HFF-Myc (cell line): Measurements from ENCODE around the gene CLEC16A.
"Not testable (repeated sequence)": the region's sequence is repeated elsewhere in the genome, so short reads cannot be mapped to it uniquely, and the experiment has no call there.

Source experiments
- DNase-seq: peaks from one replicate; pipeline ENCODE4 v3.0.0-alpha.2; 2011; ENCODE audit warnings: low read depth; ENCODE audit errors: extremely low read depth
- H3K4me3 ChIP-seq: replicated peaks from 2 replicates; pipeline ENCODE4 v1.5.1; 2011; ENCODE audit warnings: low read depth, mild to moderate bottlenecking, control low read depth, low read length
- TF ChIP-seq, protein P1 (sequence below): IDR thresholded peaks from 2 replicates; pipeline ENCODE4 v1.5.1; 2012; ENCODE audit warnings: mild to moderate bottlenecking, low read depth, low read length, control low read depth; ENCODE audit errors: missing control alignments

CLEC16A gene

GRCh38 chr16:10920726-10921427 is 23.5 kb upstream of the CLEC16A start:
- TF ChIP-seq, protein P1, sequence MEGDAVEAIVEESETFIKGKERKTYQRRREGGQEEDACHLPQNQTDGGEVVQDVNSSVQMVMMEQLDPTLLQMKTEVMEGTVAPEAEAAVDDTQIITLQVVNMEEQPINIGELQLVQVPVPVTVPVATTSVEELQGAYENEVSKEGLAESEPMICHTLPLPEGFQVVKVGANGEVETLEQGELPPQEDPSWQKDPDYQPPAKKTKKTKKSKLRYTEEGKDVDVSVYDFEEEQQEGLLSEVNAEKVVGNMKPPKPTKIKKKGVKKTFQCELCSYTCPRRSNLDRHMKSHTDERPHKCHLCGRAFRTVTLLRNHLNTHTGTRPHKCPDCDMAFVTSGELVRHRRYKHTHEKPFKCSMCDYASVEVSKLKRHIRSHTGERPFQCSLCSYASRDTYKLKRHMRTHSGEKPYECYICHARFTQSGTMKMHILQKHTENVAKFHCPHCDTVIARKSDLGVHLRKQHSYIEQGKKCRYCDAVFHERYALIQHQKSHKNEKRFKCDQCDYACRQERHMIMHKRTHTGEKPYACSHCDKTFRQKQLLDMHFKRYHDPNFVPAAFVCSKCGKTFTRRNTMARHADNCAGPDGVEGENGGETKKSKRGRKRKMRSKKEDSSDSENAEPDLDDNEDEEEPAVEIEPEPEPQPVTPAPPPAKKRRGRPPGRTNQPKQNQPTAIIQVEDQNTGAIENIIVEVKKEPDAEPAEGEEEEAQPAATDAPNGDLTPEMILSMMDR, result no peak
- DNase-seq, result no peak
- H3K4me3 ChIP-seq, result no peak overlapping the region

- no peak overlapping the region for H3K4me3 ChIP-seq
- TF ChIP-seq, protein P1, result no peak
- no peak for DNase-seq
Measured at GRCh38 chr16:10921536-10922327, 22.6 kb upstream of the CLEC16A start.

GRCh38 chr16:10922328-10923145 is 21.8 kb upstream of the CLEC16A start:
- DNase-seq, result no peak
- no peak overlapping the region for H3K4me3 ChIP-seq

DNA sequence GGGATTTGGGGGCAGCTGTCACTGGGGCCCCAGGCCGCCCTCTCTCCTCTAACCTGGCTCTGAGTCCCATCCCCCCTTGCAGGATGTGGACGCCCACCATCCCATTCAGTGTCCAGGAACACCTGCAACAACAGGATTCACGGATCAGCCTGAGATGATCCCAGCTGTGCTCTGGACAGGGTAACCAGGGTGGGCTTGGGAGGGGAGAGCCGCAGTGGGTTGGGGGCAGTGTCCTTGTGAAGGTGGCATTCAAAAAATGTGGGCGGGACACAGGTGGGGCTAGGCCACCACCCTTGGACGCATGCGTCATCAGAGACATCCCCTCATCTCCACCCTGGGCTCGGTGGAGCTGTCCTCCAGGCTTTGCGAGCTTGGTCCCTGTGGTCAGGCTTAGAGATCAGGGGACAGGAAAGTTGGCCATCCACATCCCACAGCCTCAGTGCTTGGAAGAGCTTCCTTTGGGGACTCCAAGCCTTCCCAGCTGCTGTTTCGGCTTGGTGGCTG is 21.2 kb upstream of the CLEC16A start:
- no peak for DNase-seq
- TF ChIP-seq, protein P1, result no peak
- H3K4me3 ChIP-seq, result no peak overlapping the region

More at GRCh38 chr16:10922328-10923145, 21.8 kb upstream of the CLEC16A start:
- TF ChIP-seq, protein P1, result no peak

DNA sequence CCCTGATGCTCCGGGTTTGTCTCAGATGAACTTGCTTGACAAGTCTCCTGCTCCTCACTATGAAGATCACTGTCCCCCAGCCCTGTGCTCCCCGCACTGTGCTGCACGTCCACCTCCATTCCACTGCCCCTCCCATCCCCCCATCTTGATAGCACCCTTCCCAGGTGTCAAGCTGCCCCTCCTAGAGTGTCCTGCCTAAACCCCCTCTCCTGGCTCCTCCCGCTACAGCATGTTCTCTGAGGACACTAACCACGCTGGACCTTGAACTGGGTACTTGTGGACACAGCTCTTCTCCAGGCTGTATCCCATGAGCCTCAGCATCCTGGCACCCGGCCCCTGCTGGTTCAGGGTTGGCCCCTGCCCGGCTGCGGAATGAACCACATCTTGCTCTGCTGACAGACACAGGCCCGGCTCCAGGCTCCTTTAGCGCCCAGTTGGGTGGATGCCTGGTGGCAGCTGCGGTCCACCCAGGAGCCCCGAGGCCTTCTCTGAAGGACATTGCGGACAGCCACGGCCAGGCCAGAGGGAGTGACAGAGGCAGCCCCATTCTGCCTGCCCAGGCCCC is 20.6 kb upstream of the CLEC16A start:
- TF ChIP-seq, protein P1, result no peak
- H3K4me3 ChIP-seq, result no peak overlapping the region
- DNase-seq, result no peak

DNA sequence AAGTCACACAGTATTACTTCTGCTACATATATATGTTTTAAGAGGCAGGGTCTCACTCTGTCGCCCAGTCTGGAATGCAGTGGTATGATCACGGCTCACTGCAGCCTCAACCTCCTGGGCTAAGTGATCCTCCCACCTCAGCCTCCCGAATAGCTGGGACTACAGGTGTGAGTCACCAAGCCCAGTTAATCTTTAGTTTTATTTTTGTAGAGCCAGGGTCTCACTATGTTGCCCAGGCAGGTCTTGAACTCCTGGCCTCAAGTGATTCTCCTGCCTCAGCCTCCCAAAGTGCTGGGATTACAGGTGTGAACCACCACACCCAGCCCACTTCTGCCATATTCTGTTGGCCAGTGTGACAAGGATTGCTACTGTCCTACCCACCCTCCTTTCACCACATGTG is 19.1 kb upstream of the CLEC16A start:
- not testable (repeated sequence) for DNase-seq, H3K4me3 ChIP-seq

DNA sequence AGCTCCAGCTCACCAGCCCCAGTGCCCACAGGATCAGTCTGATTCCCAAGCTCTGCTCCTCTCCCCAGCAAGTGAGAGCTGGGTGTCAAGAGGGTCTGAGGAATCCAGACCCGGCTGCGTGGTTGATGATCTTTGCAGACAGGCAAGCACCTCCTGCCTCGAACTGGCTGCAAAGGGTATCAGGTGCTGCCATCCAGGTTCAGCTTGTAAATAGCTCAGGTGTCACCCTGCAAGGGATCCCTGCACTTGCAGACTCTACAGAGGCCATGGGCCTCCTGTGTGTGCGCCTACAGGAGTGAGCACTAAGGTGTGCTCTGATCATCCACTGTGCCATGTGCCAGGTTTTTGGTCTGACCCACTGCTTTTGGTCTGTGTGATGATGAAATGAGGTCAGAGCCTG is 18.3 kb upstream of the CLEC16A start:
- DNase-seq, result no peak
- H3K4me3 ChIP-seq, result no peak overlapping the region
- TF ChIP-seq, protein P1, result no peak
